HG02852 (cell line): ENCODE data around the gene EZH2.

ENCODE experiments used
- ATAC-seq: cut with Tn5 transposase; IDR thresholded peaks from one replicate; pipeline ENCODE4 v1.9.1; 2021; ENCODE audit warnings: mild to moderate bottlenecking, moderate library complexity; ENCODE audit not compliant: unreplicated experiment

Gene EZH2

GRCh38 chr7:148809856-148810255 is 74.2 kb downstream of the EZH2 start:
- ATAC-seq = no peak

- no peak for ATAC-seq
These were observed 76.7 kb downstream of the EZH2 start for GRCh38 chr7:148807436-148807835.

GRCh38 chr7:148806187-148806586 is 77.9 kb downstream of the EZH2 start:
- no peak for ATAC-seq

- ATAC-seq = no peak
These were observed 79.5 kb downstream of the EZH2 start for GRCh38 chr7:148804343-148805235.

- no peak for ATAC-seq
These were observed 81.0 kb downstream of the EZH2 start for GRCh38 chr7:148803094-148803493.

- ATAC-seq = no peak
These were observed 82.0 kb downstream of the EZH2 start for GRCh38 chr7:148802101-148802493.

- no peak for ATAC-seq
These were observed 83.4 kb downstream of the EZH2 start for GRCh38 chr7:148800677-148801076.

- no peak for ATAC-seq
These were observed 84.1 kb downstream of the EZH2 start for GRCh38 chr7:148799893-148800555.

GRCh38 chr7:148796841-148797240 is 87.2 kb downstream of the EZH2 start:
- ATAC-seq = no peak

- no peak for ATAC-seq
These were observed 89.6 kb downstream of the EZH2 start for GRCh38 chr7:148794476-148794875.

- no peak for ATAC-seq
These were observed 90.5 kb downstream of the EZH2 start for GRCh38 chr7:148793590-148793989.

- no peak for ATAC-seq
These were observed 92.5 kb downstream of the EZH2 start for GRCh38 chr7:148791546-148791945.

GRCh38 chr7:148790850-148791249 is 93.2 kb downstream of the EZH2 start:
- no peak for ATAC-seq

GRCh38 chr7:148790131-148790726 is 93.9 kb downstream of the EZH2 start:
- no peak for ATAC-seq

GRCh38 chr7:148789220-148789619 is 94.9 kb downstream of the EZH2 start:
- no peak for ATAC-seq

- no peak for ATAC-seq
These were observed 96.4 kb downstream of the EZH2 start for GRCh38 chr7:148787571-148788295.

- ATAC-seq = no peak
These were observed 100.1 kb downstream of the EZH2 start for GRCh38 chr7:148783801-148784527.

GRCh38 chr7:148782757-148783456 is 101.2 kb downstream of the EZH2 start:
- ATAC-seq = no peak

- ATAC-seq = no peak
These were observed 109.6 kb downstream of the EZH2 start for GRCh38 chr7:148774471-148774870.

GRCh38 chr7:148773334-148773733 is 110.8 kb downstream of the EZH2 start:
- peak; percentile 85 for ATAC-seq
